ENCODE measurements around the gene BNC2. TPM values are rescaled to one million over a fixed set of nuclear protein-coding genes. Genes with fewer than 3 reads are reported as not detected.
"Not testable (repeated sequence)": the region's sequence is repeated elsewhere in the genome, so short reads cannot be mapped to it uniquely, and the experiment has no call there.

Gene BNC2
- total RNA-seq, 1 donor from 2014 or later: 15.2 TPM

GRCh38 chr9:16543686-16544085, 326.8 kb downstream of the BNC2 start:
- peaks cover 10% of the 10 kb centered on the region for H3K4me1 Mint-ChIP-seq (ENCODE audit: low read depth, unreplicated experiment)
- DNase-seq: no peak
- H3K4me3 Mint-ChIP-seq (ENCODE audit: unreplicated experiment): no peak overlapping the region
- no peaks in the 10 kb centered on the region for H3K9me3 Mint-ChIP-seq (ENCODE audit: unreplicated experiment)
- no peak overlapping the region for H3K27ac Mint-ChIP-seq (ENCODE audit: unreplicated experiment)
- H3K27me3 Mint-ChIP-seq (ENCODE audit: unreplicated experiment): peaks cover 3% of the 10 kb centered on the region
- H3K36me3 Mint-ChIP-seq (ENCODE audit: unreplicated experiment): no peaks in the 10 kb centered on the region
- TF ChIP-seq CTCF (IDR thresholded peaks at IDR 0.05; ENCODE audit: partially characterized antibody, unreplicated experiment): no peak

GRCh38 chr9:16543225-16543624, 327.2 kb downstream of the BNC2 start:
- TF ChIP-seq CTCF (IDR thresholded peaks at IDR 0.05; ENCODE audit: partially characterized antibody, unreplicated experiment): no peak
- no peaks in the 10 kb centered on the region for H3K9me3 Mint-ChIP-seq (ENCODE audit: unreplicated experiment)
- no peak overlapping the region for H3K4me3 Mint-ChIP-seq (ENCODE audit: unreplicated experiment)
- peaks cover 3% of the 10 kb centered on the region for H3K27me3 Mint-ChIP-seq (ENCODE audit: unreplicated experiment)
- H3K4me1 Mint-ChIP-seq (ENCODE audit: low read depth, unreplicated experiment): peaks cover 10% of the 10 kb centered on the region
- no peaks in the 10 kb centered on the region for H3K36me3 Mint-ChIP-seq (ENCODE audit: unreplicated experiment)
- DNase-seq: no peak
- H3K27ac Mint-ChIP-seq (ENCODE audit: unreplicated experiment): no peak overlapping the region

- Mint-ChIP-seq H3K36me3 (ENCODE audit: unreplicated experiment) (no peaks in the 10 kb centered on the region), H3K27ac (ENCODE audit: unreplicated experiment) (no peak overlapping the region), H3K4me1 (ENCODE audit: low read depth, unreplicated experiment) (peaks cover 10% of the 10 kb centered on the region), H3K4me3 (ENCODE audit: unreplicated experiment) (no peak overlapping the region), H3K9me3 (ENCODE audit: unreplicated experiment) (no peaks in the 10 kb centered on the region), H3K27me3 (ENCODE audit: unreplicated experiment) (no peaks in the 10 kb centered on the region)
- no peak for DNase-seq
- no peak for TF ChIP-seq CTCF (IDR thresholded peaks at IDR 0.05; ENCODE audit: partially characterized antibody, unreplicated experiment)
Observed at GRCh38 chr9:16542290-16542689, 328.2 kb downstream of the BNC2 start.

GRCh38 chr9:16540743-16541613, 329.5 kb downstream of the BNC2 start:
- no peak for DNase-seq

GRCh38 chr9:16539626-16540025, 330.8 kb downstream of the BNC2 start:
- not testable (repeated sequence) for H3K27ac Mint-ChIP-seq (ENCODE audit: unreplicated experiment); DNase-seq; H3K4me3 Mint-ChIP-seq (ENCODE audit: unreplicated experiment); H3K36me3 Mint-ChIP-seq (ENCODE audit: unreplicated experiment); H3K27me3 Mint-ChIP-seq (ENCODE audit: unreplicated experiment); H3K9me3 Mint-ChIP-seq (ENCODE audit: unreplicated experiment)
- peaks cover 12% of the 10 kb centered on the region for H3K4me1 Mint-ChIP-seq (ENCODE audit: low read depth, unreplicated experiment)

More at GRCh38 chr9:16540743-16541613, 329.5 kb downstream of the BNC2 start:
- peaks cover 10% of the 10 kb centered on the region for H3K4me1 Mint-ChIP-seq (ENCODE audit: low read depth, unreplicated experiment)
- no peak overlapping the region for H3K27ac Mint-ChIP-seq (ENCODE audit: unreplicated experiment)
- no peaks in the 10 kb centered on the region for H3K27me3 Mint-ChIP-seq (ENCODE audit: unreplicated experiment)
- H3K36me3 Mint-ChIP-seq (ENCODE audit: unreplicated experiment): no peaks in the 10 kb centered on the region
- no peak overlapping the region for H3K4me3 Mint-ChIP-seq (ENCODE audit: unreplicated experiment)
- no peak for TF ChIP-seq CTCF (IDR thresholded peaks at IDR 0.05; ENCODE audit: partially characterized antibody, unreplicated experiment)
- no peaks in the 10 kb centered on the region for H3K9me3 Mint-ChIP-seq (ENCODE audit: unreplicated experiment)
